Stimulated activated effector memory CD8-positive, alpha-beta T cell treated with anti-CD3 and anti-CD28 coated beads, Interleukin-12 subunit alpha, Interleukin-12 subunit beta, amount 100 ng/mL, for 72 hours (primary cell): ENCODE data around the gene ARID3C.

Source experiments
- ATAC-seq: fragments of 150-1000 bp; cut with Tn5 transposase; 2 replicates; pipeline ENCODE4 v1.10.0; 2021
- DNase-seq, 2 donors: peaks; one replicate each; pipeline ENCODE4 v3.0.0; 2021 to 2022; ENCODE audit warnings: low spot score in 2 of 2
- H3K27ac Mint-ChIP-seq: one replicate; pipeline ENCODE4 v1.8.0; 2022; ENCODE audit warnings: mild to moderate bottlenecking, mixed read lengths
- H3K36me3 Mint-ChIP-seq: one replicate; pipeline ENCODE4 v1.8.0; 2022; ENCODE audit warnings: mild to moderate bottlenecking, mixed read lengths
- H3K4me1 Mint-ChIP-seq: one replicate; pipeline ENCODE4 v1.8.0; 2022; ENCODE audit warnings: mixed read lengths
- H3K4me3 Mint-ChIP-seq: one replicate; pipeline ENCODE4 v1.8.0; 2022; ENCODE audit warnings: mild to moderate bottlenecking, mixed read lengths
- H3K9me3 Mint-ChIP-seq: one replicate; pipeline ENCODE4 v1.8.0; 2022; ENCODE audit warnings: mixed read lengths

ARID3C gene, protein sequence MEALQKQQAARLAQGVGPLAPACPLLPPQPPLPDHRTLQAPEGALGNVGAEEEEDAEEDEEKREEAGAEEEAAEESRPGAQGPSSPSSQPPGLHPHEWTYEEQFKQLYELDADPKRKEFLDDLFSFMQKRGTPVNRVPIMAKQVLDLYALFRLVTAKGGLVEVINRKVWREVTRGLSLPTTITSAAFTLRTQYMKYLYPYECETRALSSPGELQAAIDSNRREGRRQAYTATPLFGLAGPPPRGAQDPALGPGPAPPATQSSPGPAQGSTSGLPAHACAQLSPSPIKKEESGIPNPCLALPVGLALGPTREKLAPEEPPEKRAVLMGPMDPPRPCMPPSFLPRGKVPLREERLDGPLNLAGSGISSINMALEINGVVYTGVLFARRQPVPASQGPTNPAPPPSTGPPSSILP

DNA sequence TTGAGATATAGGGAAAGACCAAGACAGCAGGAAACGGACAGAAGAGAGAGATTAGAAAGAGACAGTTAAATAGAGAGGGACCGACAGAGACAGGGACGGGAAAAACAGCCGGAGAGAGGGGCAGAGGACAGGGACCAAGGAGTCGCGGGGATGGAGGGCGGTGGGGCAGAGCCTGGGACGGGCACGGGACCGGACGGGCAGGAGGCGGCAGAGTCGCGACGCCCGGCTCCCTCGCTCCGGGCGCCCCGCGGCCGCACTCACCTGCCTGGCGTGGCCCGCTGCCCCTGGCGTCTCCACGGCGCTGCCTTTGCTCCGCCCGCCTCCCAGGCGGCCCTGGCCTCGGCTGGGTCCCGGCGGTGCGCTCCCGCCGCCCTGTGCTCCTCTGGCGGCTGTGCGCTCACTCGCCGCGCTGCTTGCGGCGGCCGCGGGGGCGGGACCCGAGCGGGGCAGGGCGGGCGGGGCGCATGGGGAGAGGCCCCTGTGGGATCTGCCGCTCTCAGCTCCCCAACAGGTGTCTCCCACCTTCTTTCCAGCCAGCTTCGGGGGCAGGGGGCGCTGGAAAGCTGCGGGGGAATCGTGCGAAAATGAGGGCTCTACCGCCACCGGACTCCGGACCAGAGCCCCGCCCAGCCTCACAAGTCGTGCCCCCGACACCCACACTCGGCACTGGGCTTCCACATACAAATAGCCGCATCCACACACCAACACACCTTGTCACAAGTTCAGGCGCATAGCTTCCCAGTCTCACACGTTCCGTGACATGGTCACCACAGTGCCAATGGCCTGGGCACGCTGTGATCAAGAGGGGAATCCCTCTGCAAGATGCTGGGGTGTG lies at the start of gene ARID3C:
Gene ARID3C (minus strand): TSS at position 411 of the 835 bp plus-strand sequence. CDS start 1,052 bp downstream, outside the sequence.
- Mint-ChIP-seq H3K9me3 (no peaks in the 10 kb centered on the region), H3K4me1 (peaks cover 24% of the 10 kb centered on the region), H3K4me3 (peak within 1 kb of the TSS; percentile 64), H3K36me3 (peaks cover under 1% of the 10 kb centered on the region), H3K27ac (no peak within 1 kb of the TSS)
- ATAC-seq (peak; percentile 84), DNase-seq (peak in 1 of 2 donors; percentile 56)

DNA sequence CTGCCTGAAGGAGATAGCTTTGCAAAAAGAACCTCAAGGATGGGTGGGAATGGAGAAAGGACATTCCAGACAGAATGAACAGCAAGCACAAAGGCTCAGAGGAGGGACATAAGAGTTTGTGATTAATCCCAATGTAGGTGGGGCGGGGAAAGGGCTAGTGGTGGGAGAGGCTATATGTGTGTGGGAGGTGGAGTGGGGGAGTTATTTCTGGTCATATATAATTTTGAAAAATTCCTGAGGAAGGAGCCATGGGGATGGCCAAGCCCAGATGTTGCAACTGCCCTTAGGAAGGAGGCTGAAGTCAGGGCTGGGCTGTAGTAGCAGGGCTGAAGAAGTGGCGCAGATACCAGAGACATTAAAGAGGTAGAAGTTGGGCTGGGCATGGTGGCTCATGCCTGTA lies 47.0 kb upstream of the ARID3C start:
- Mint-ChIP-seq H3K27ac (peak overlapping the region; percentile 20), H3K36me3 (no peaks in the 10 kb centered on the region), H3K4me1 (no peaks in the 10 kb centered on the region), H3K4me3 (no peak overlapping the region), H3K9me3 (no peaks in the 10 kb centered on the region)
- no peak for ATAC-seq
- DNase-seq, result no peak

DNA sequence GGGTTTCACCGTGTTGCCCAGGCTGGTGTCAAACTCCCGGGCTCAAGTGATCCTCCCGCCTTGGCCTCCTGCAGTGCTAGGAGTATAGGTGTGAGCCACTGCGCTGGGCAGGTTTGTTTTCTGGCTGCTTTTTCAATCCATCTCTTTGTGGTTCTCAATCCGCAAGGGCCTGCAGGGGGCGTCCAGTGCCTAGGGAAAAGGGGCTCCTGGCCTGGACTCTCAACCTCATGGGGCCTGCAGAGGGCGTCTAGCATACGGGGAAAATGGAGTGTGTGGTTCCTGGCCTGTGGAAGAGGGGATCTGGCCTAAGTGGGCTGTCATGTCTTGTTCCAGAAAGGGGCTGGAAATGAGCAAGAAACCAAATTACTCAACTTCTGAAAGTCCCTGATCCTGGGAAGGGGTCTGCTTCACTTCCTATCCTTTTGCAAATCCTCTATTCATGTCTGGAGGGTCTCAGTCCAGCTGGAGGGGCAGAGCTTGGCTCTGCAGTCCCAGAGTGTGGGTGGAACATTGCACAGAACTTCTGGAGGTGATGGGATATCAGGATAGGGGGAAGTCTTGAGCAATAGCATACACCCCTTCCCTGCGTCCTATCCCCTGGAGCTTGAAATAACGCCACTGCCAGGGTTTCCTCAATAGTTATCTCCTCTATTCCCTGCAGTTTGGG lies 46.3 kb upstream of the ARID3C start:
- H3K4me3 Mint-ChIP-seq, result no peak overlapping the region
- ATAC-seq (peak; percentile 76), DNase-seq (peak; percentile 26 to 75)
- H3K4me1 Mint-ChIP-seq, result no peaks in the 10 kb centered on the region
- H3K36me3 Mint-ChIP-seq, result no peaks in the 10 kb centered on the region
- H3K9me3 Mint-ChIP-seq, result no peaks in the 10 kb centered on the region
- H3K27ac Mint-ChIP-seq, result peak overlapping the region; percentile 20

DNA sequence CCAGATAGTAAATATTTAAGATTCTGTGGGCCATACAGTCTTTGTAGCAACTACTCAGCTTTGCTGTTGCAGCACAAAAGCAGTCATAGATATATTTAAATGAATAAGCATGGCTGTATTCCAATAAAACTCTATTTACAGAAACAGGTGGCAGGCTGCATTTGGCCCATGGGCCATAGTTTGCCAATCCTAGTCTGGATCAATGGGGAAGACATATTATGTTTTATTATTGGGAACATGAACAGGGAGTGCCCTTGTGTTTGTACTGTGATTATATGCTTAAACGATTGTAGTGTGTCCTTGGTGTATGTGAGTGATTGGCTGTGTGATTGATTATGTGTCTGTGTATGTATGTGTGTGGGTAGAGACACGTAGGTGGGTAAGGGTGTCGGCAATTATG lies 45.6 kb upstream of the ARID3C start:
- no peaks in the 10 kb centered on the region for H3K4me1 Mint-ChIP-seq

DNA sequence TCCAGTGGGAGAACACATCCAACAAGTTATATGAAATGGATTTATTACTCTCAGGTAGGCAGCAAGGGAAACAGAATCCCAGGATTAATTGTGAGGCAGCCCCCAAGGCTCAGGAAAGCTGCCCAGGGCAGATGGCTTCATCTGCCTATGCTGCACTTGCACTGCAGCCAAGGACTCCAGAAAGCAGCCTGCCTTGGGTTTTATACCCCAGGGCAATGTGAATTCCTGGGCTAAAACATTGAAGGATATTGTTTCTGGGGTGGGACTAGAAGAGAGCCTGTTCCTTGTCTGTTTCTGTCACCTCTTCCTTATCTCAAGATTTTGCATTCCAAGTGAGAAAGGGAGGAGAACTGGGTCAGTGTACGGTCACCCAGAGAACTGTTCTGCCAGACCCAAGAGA lies 42.4 kb upstream of the ARID3C start:
- DNase-seq (no peak), ATAC-seq (no peak)
- peaks cover 3% of the 10 kb centered on the region for H3K9me3 Mint-ChIP-seq

More for the DNA sequence above, 45.6 kb upstream of the ARID3C start:
- DNase-seq (no peak), ATAC-seq (no peak)
- Mint-ChIP-seq H3K4me3 (no peak overlapping the region), H3K9me3 (no peaks in the 10 kb centered on the region), H3K36me3 (no peaks in the 10 kb centered on the region), H3K27ac (no peak overlapping the region)

DNA sequence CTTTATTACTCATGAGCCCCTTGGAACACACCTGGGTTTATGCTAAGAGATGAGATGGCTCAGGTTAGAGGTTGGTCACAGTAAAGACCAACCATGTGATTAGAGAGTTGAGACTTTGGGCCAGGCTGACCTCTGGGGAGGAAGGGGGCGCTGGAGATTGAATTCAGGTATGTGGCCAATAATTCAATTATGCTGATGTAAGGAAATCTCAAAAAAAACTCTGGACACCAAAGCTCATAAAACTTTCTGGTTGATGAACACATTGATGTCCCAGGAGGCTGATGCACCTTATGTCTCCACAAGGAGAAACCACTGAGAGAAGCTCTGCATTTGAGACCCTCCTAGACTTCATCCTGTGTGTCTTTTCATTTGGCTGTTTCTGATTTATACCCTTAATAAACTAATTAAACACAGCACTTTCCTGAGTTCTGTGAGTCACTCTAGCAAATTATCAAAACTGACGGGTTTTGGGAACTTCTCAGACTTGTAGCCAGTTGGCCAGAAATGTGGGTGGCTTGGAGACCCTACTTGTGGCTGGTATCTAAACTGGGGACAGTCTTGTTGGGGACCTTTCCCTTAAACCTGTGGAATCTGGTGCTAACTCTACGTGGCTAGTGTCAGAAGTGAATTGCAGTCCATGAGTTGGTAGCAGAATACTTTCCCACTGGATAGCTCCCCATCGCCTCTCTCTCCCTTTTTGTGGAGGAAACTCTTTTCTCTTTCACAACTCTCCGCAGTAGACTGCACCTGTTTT lies 41.1 kb upstream of the ARID3C start:
- H3K36me3 Mint-ChIP-seq, result peaks cover 7% of the 10 kb centered on the region
- ATAC-seq, result no peak
- H3K27ac Mint-ChIP-seq, result no peak overlapping the region
- peaks cover 3% of the 10 kb centered on the region for H3K9me3 Mint-ChIP-seq
- H3K4me3 Mint-ChIP-seq, result no peak overlapping the region
- no peak for DNase-seq
- peaks cover 9% of the 10 kb centered on the region for H3K4me1 Mint-ChIP-seq

More for the DNA sequence above, 42.4 kb upstream of the ARID3C start:
- H3K27ac Mint-ChIP-seq, result no peak overlapping the region
- no peak overlapping the region for H3K4me3 Mint-ChIP-seq
- peaks cover under 1% of the 10 kb centered on the region for H3K36me3 Mint-ChIP-seq
- peaks cover 9% of the 10 kb centered on the region for H3K4me1 Mint-ChIP-seq

DNA sequence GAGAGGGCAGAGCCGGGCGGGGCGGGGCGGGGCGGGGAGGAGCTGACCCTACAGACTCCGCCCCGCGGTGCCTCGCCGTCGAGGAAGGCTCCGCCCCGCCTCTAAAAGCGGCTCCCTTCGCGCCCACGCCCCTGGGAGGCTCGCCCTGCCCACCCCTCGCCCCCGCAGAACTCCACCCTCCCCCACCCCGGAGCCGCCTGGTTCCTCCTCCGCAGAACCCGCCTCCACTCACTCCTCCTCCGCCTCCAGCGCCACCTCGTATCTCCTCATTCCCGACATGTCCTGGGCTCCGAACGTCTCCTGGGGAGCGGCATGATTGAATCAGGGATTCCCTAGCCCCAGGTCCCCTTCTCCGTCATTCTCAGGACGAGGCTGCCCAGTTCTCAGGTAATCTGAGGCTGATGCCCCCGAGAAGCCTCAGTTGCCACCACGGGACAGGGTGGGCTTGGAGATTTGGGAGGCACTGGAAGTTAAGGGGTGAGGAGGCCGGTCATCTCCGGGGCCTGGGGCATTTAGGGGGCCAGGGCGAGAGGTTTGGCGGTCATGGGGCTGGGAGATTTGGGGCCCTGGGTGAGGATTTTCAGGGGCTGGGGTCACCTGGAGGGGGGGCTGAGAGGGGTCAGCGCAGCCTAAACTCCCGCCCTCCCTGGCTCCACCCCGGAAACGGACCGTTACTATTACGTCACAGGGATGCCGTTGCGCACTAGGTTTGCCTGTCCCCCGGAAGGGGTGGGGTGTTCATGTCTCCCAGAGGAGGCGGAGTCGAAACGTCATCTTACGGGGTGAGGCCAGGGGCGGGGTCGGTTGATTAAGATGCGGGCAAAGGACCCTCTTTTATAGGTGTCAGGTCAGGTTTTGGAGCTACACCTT lies 36.8 kb upstream of the ARID3C start:
- DNase-seq, result peak; percentile 72 to 92
- Mint-ChIP-seq H3K4me1 (peaks cover 35% of the 10 kb centered on the region), H3K36me3 (peaks cover 18% of the 10 kb centered on the region), H3K9me3 (peaks cover 3% of the 10 kb centered on the region), H3K4me3 (peak overlapping the region; percentile 86), H3K27ac (peak overlapping the region; percentile 93)
- ATAC-seq, result peak; percentile 84

DNA sequence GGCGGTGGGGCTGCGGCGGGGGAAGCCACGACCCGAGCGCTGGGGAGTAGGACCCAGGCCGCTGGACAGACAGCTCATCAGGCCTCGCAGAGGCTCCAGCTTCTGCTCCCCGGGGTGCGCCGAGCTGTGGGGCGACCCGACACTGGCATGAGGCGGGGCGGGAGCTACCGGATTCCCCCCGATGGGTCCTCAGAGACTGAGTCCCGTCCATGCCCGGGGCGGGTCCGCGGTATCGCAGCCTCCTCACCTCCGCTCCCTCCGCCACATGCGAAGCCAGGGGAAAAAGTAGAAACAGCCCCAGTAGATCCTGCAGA lies 36.2 kb upstream of the ARID3C start:
- peaks cover 3% of the 10 kb centered on the region for H3K9me3 Mint-ChIP-seq
- peaks cover 18% of the 10 kb centered on the region for H3K36me3 Mint-ChIP-seq
- peak overlapping the region; percentile 93 for H3K27ac Mint-ChIP-seq
- peak overlapping the region; percentile 86 for H3K4me3 Mint-ChIP-seq
- ATAC-seq (peak; percentile 31), DNase-seq (no peak)
- peaks cover 35% of the 10 kb centered on the region for H3K4me1 Mint-ChIP-seq

DNA sequence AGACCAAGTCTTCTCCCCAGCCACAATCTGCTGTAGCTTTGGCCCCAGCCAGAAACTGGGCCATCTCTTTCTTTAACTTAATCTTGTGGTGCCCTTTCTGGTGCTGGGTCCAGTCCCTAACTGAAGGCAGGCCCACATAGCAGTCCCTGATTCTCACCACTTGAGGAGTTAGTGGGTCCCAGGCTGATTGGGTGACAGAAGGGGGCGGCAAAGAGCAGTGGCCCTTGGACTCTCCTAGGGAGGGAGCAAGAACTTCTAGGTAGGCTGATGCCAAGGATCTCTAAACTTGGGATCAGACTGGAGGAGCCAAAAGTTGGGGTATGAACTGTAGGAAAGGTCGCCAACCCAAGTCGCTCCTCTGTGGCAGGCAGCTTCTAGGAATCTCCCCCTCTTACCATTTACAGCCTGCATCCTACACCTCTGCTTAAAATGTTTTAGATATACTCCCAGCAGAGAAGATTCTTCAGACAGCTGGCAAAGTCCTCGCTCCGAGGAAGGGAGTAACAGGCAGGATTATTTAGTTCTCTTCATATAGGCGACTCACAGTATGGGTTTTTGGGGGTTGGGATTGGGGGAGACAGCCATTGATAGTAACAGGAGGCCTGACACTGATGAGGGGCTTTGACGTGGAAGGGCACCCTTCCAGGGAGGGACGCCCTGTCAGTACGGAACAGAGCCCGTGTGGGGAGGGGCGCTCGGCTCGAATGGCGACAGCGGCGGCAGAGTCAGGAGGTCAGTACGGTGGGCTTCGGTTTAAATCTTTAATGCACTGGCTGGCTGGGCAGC lies 35.6 kb upstream of the ARID3C start:
- Mint-ChIP-seq H3K9me3 (peaks cover 3% of the 10 kb centered on the region), H3K4me1 (peaks cover 35% of the 10 kb centered on the region), H3K36me3 (peaks cover 18% of the 10 kb centered on the region), H3K27ac (peak overlapping the region; percentile 93), H3K4me3 (peak overlapping the region; percentile 86)
- peak; percentile 63 to 82 for DNase-seq
- peak; percentile 69 for ATAC-seq

DNA sequence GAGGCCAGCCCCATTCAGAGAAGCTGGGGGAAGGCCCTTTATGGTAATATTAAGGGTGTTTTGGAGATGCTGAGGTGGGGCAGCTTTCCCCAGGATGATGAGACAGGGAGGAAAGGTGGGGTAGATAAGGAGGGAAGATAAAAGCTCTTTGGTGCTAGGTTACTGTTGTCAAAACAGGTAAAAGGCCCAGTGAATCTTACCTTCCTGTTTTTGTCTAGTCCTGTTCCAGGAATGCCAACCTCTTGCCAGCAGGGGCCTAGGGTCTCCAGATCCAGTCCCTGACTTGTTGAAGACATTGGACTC lies 34.4 kb upstream of the ARID3C start:
- H3K4me1 Mint-ChIP-seq, result peaks cover 35% of the 10 kb centered on the region

DNA sequence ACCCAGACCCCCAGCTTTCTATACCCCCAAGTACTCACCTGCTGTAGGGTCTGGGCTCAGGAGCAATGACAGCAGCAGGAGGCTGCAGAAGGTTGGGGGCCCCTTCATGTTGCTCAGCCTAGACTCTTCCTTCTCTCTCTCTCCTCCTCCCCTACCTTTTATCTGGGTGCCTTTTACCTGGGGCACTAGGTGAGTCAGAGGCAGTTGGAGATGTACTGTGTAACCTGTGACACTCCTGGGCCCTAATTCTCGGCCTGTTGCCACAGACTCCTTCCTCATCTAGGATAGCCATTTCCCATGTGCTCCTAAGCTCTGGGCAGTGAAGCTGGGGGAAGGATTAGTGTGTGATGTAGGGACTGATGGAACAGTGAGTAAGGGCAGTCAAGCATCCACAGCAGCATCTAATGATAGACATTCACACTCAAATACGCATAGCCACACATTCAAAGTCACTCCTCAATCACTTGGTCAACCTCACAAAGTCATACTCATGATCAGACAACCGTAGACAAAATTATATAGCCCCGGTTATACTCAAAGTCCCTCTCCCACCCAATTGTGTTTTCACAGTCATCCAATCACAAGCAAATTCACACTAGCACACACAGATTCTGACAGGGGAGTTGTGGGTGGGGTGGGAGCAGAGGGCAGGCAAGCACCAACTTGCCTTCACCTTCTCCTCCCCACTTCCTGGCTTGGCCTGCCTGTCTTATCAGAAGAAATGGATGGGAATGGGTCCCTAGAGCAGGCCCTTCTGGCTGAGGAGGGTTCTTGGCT lies 33.8 kb upstream of the ARID3C start, which contains the start of gene CCL27:
Gene CCL27 (minus strand): TSS at position 132 of the 777 bp plus-strand sequence. CDS start 24 bp downstream, at position 108.
- DNase-seq (no peak), ATAC-seq (no peak)
- no peak within 1 kb of the TSS for H3K4me3 Mint-ChIP-seq
- H3K27ac Mint-ChIP-seq, result peak within 1 kb of the TSS; percentile 93
- H3K4me1 Mint-ChIP-seq, result peaks cover 35% of the 10 kb centered on the region
- peaks cover 18% of the 10 kb centered on the region for H3K36me3 Mint-ChIP-seq
- H3K9me3 Mint-ChIP-seq, result no peaks in the 10 kb centered on the region

More for the DNA sequence above, 34.4 kb upstream of the ARID3C start:
- H3K9me3 Mint-ChIP-seq, result no peaks in the 10 kb centered on the region
- ATAC-seq, result no peak
- H3K27ac Mint-ChIP-seq, result peak overlapping the region; percentile 93
- H3K36me3 Mint-ChIP-seq, result peaks cover 18% of the 10 kb centered on the region
- no peak overlapping the region for H3K4me3 Mint-ChIP-seq
- DNase-seq, result no peak

DNA sequence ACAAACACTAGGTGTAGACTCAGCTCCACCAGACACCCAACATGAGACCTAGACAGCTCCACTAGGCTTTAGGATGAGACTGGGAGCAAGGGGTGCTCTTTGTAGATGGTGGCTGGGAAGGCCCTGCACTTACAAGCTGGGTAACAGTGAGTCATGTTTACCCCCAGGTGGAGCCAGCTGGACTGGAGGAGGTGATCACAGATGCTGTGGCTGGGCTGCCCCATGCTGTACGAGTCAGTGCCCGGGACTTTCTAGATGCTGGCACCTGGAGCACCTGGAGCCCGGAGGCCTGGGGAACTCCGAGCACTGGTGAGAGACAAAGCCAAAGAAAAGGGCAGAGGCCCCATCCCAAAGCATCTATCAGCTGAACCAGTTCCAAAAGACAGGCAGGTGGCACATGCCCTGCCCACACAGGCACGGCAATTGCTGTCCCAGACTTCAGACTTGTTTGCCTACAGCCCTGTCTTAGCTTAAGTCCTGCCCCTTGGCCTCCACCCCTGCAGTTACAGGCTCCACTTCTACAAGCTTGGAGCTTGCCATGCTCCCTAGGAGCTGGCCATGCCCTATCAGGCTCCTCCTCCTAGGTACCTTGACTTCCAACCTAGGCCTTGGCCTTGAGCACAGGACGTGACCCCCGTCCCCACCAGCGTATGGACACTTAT lies 30.9 kb upstream of the ARID3C start:
- no peak for ATAC-seq
- no peak for DNase-seq
- Mint-ChIP-seq H3K27ac (no peak overlapping the region), H3K4me1 (peaks cover 30% of the 10 kb centered on the region), H3K36me3 (peaks cover 8% of the 10 kb centered on the region), H3K4me3 (no peak overlapping the region), H3K9me3 (no peaks in the 10 kb centered on the region)
